NCI-H2227 (cell line): ENCODE measurements around the gene KCNC3.

Experiments used
- DNase-seq: peaks from one replicate; lab custom pipeline; 2025; ENCODE audit not compliant: unreplicated experiment; lab: John Stamatoyannopoulos, UW

KCNC3 gene

DNA sequence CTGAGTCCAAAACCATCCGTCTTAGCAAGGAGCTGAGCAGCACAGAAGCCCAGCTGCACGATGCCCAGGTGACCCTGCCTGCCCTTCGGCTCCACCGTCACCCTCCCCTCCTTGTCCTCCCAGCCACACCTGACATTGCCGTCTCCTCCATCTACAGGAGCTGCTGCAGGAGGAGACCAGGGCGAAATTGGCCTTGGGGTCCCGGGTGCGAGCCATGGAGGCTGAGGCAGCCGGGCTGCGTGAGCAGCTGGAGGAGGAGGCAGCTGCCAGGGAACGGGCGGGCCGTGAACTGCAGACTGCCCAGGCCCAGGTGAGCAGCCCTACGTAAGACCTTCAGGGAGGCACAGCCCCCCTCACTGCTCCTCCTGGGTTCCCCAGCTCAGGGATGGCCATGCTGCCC is 49.1 kb downstream of the KCNC3 start:
- DNase-seq: no peak

GRCh38 chr19:50277966-50278580 is 51.1 kb downstream of the KCNC3 start:
- no peak for DNase-seq

DNA sequence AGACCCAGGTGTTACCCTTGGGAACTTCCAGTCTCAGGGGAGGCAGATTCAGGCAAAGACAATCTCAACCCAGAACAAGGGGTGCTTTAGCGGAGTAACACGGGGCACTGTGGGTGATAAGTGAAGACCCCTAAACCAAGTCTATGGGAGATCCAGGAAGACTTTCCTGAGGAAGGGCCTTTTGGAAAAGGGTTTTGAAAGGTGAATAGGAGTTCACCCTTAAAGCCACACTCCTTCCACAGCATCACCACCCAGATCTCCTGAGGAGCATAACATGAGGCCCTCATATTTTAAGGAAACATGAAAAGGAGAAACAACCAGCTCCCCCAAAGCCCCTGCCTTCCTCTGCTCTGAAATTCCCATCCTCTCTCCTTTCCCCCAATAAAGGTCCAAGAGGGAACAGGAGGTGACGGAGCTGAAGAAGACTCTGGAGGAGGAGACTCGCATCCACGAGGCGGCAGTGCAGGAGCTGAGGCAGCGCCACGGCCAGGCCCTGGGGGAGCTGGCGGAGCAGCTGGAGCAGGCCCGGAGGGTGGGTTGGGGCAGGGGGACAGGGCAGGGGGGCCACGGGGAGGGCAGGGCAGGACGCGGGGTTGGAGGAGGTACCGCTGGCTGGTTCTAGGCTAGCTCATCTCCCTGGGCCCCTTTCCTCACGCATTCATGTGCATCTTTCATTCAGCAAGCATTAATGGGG is 52.7 kb downstream of the KCNC3 start:
- DNase-seq: no peak

GRCh38 chr19:50275577-50276368 is 53.4 kb downstream of the KCNC3 start:
- no peak for DNase-seq

- DNase-seq: no peak
Observed at GRCh38 chr19:50273821-50274220, 55.4 kb downstream of the KCNC3 start.

DNA sequence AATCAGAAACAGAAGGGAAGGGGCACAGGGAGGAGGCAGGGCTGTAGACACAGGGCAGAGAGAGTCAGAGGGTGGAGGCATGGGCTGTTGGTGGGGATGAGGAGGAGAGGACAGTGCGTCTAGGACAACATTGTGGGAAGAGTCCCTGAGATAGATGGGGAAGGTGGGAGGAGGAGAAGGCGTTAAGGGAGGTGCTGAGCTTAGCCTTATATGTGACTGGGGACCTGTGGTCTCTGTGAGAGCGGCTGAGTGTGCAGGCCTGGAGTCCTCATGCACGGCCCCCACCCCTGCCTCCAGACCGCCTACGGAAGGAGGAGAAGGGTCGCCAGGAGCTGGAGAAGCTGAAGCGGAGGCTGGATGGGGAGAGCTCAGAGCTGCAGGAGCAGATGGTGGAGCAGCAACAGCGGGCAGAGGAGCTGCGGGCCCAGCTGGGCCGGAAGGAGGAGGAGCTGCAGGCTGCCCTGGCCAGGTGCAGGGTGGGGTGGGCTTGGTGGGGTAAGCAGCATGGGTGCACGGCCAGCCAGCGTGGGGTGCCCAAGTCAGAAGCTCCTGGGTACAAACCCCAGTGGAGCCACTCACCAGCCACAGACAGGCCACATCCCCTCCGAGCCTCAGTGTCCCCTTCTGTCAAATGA is 56.8 kb downstream of the KCNC3 start:
- DNase-seq: no peak

DNA sequence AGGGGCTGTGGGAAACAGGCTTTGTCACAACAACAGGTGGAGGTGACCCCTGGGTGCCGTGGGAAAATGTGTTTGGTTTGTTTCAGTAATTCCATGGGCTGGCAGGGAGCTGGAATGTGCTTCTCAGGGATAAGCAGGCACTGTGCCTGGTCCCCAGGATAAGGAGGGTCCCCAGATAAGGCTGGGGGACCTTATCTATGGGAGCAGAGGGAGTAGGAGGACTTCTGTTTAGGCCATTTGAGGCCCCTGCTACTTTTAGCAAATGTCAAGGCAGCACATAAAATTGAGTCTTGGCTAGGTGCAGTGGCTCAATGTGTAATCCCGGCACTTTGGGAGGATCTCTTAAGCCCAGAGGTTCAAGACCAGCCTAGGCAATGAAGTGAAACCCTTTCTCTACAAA is 59.5 kb downstream of the KCNC3 start:
- DNase-seq: no peak

- DNase-seq: no peak
Observed at GRCh38 chr19:50268501-50268900, 60.7 kb downstream of the KCNC3 start.

GRCh38 chr19:50268041-50268440 is 61.1 kb downstream of the KCNC3 start:
- no peak for DNase-seq

DNA sequence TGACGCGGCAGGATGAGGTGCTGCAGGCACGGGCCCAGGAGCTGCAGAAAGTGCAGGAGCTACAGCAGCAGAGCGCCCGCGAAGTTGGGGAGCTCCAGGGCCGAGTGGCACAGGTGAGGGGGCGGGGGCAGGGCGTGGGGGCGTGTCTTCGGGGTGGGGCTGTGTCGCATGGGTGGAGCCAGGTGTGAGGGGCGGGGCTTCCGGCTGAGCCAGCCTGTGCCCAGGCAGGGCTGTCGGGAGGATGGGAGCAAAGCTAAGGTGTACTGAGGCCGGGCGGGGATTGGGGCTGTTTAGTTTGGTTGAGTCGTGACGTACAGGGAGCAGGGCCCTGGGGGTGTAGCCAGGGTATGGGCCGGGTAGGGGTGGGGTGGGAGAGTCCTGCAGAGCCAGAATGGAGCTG is 62.3 kb downstream of the KCNC3 start:
- DNase-seq: no peak

DNA sequence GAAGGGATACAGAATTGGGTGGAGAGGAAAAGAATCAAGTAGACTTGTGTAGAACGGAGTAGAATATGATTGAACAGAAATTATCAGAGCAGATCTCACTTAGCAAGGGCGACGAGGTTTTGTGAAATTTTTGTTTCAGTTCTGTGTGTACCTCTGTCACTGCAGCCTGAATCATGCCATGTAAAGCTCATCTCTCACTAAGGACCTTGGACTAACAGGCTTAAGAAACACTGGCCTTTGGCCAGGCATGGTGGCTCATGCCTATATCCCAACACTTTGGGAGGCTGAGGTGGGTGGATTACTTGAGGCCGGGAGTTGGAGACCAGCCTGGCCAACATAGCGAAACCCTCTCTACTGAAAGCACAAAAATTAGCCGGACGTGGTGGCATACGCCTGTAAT is 63.1 kb downstream of the KCNC3 start:
- DNase-seq: no peak

GRCh38 chr19:50264483-50265186 is 64.5 kb downstream of the KCNC3 start:
- DNase-seq: no peak

GRCh38 chr19:50263176-50263575 is 66.0 kb downstream of the KCNC3 start:
- DNase-seq: no peak
